ENCODE measurements around the gene LRPPRC. TPM values are rescaled to one million over a fixed set of nuclear protein-coding genes. Genes with fewer than 3 reads are reported as not detected.
A peak's percentile ranks its signal among the peaks of the same experiment; 100 is the strongest.

Gene LRPPRC
- total RNA-seq, 1 donor from 2014 or later: 106 TPM

GRCh38 chr2:43877782-43878464 is 117.9 kb downstream of the LRPPRC start:
- FAIRE-seq (no peak), DNase-seq (ENCODE audit: low spot score in 2 of 2) (peak; percentile 27 to 74)

GRCh38 chr2:43874776-43875451 is 120.9 kb downstream of the LRPPRC start:
- no peak for FAIRE-seq

GRCh38 chr2:43872151-43872550 is 123.6 kb downstream of the LRPPRC start:
- no peak for FAIRE-seq
- no peak for DNase-seq (ENCODE audit: low spot score in 2 of 2)

More at GRCh38 chr2:43874776-43875451, 120.9 kb downstream of the LRPPRC start:
- DNase-seq (ENCODE audit: low spot score in 2 of 2): no peak

DNA sequence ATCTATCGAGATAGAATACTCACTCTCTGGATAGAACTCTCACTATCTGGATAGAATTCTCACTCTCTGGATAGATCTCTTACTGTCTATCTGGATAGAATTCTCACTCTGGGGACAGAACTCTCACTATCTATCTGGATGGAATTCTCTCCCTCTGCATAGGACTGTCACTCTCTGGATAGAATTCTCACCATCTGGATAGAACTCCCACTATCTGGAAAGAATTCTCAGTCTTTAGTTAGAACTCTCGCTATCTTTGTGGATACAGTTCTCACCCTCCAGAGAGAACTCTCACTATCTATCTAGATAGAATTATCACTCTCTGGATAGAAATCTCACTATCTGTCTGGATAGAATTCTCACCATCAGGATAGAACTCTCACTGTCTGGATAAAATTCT is 140.5 kb downstream of the LRPPRC start:
- DNase-seq (ENCODE audit: low spot score in 2 of 2) (no peak), FAIRE-seq (no peak)

- FAIRE-seq (no peak), DNase-seq (ENCODE audit: low spot score in 2 of 2) (no peak)
Observed at GRCh38 chr2:43854671-43855070, 141.1 kb downstream of the LRPPRC start.

DNA sequence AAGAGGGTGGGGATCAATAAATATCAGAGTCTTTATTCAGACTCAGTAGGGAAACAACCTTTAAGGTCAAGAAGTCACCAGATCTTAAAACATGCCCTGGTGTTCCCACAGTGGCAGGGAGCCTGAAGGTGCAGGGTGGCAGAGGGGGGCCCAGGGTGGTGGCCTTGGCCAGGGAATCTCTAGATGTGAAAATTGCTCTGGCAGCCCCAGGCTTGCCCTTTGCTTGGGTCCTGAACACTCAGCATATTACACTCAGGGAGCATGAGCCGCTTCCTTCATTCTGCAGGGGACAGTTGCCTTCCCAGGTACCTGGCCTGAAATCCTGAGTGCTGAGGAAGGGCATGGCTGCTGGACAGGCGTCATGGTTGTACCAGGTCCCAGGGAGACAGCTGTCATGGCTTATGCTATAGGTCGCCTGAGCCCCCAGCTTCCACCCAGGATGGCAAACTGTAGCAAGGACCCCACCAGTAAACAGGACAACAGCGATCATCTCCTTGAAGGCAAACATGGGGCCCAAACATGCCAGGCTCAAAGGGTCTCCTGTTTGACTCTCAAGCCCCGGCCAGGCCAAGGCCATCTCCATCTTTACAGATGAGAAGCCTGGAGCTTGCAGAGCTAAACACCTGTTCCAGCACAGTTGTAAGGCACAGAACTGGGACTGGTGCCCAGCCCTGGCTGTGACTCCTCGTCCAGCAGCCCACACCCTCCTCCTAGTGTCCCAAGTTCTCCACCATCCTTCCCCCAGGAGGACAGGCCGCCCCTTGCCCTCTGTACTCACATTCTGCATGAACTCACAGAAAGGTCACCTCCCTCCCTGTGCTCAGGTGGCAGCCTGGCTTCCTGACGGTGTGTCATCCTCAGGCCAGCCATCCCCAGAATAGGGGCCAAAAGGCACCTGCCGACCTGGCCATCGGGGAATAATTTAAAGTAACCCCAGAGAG is 142.4 kb downstream of the LRPPRC start:
- no peak for FAIRE-seq
- no peak for DNase-seq (ENCODE audit: low spot score in 2 of 2)

- FAIRE-seq: no peak
Observed at GRCh38 chr2:43852196-43852730, 143.5 kb downstream of the LRPPRC start.

GRCh38 chr2:43851011-43851980 is 144.5 kb downstream of the LRPPRC start:
- FAIRE-seq (no peak), DNase-seq (ENCODE audit: low spot score in 2 of 2) (no peak)

More at GRCh38 chr2:43852196-43852730, 143.5 kb downstream of the LRPPRC start:
- DNase-seq (ENCODE audit: low spot score in 2 of 2): no peak

- DNase-seq (ENCODE audit: low spot score in 2 of 2) (no peak), FAIRE-seq (no peak)
Observed at GRCh38 chr2:43848214-43848613, 147.6 kb downstream of the LRPPRC start.

DNA sequence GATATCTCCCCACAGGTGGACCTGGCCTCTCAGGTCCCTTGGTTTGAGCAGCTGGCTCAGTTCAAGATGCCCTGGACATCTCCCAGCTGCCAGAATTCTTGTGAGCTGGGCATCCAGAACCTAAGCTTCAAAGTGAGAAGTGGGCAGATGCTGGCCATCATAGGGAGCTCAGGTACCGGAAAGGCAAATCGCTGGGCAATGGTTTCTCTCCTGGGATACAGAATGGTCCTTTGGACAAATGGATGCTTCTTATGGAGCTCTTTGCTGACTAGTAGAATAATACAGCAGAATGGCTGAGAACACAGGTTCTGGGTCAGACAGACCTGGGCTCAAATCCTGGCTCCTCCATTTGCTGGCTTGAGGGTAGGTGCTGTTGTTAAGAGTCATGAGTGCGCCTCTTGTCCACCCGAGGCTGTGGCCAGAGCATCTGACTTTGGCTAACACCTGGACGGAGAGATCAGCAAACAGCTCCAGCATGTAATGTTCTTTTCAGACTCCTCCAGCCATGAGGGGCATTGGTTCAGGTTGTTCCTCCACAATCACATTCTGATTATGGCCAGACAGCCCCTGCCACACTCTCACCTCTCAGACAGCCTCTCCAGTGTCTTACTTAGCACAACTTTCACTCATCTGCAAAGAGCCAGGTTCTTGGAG is 149.5 kb downstream of the LRPPRC start:
- FAIRE-seq (no peak), DNase-seq (ENCODE audit: low spot score in 2 of 2) (no peak)

GRCh38 chr2:43845181-43845580 is 150.6 kb downstream of the LRPPRC start:
- no peak for FAIRE-seq
- no peak for DNase-seq (ENCODE audit: low spot score in 2 of 2)

- FAIRE-seq: no peak
Observed at GRCh38 chr2:43842866-43843226, 152.9 kb downstream of the LRPPRC start.

DNA sequence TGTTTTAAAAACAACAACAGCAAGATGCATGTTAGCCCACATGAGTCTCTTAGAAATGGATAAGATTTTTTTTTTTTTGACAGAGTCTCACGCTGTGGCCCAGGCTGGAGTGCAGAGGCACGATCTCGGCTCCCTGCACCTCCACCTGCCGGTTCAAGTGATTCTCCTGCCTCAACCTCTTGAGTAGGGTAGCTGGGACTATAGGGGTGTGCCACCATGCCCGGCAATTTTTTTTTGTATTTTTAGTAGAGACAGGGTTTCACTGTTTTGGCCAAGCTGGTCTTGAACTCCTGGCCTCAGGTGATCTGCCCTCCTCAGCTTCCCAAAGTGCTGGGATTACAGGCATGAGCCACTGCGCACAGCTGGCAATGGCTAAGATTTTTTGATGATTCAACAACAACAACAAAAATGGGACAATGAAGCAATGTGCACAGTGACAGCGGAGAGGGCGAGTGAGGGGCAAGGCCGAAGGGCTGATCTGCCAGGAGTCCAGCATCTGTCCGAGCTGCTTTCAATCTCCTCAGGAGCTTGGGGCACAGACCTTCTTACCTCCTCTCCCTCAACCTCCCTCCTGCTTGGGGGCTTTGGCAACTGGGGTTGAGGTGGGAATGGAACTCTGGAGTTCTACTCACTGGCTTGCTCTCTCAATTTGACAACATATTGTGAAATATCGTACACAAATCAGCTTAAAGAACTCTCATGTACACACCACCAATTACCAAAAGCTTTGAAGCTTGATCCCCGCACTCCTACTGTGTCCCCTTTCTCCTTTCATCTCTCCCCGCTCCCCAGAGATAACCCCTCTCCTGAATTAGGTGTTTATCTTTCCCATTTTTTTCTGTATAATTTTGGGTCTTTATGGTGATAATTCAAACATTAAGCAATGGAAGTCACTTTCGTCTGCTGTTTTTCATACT is 153.6 kb downstream of the LRPPRC start:
- FAIRE-seq (no peak), DNase-seq (ENCODE audit: low spot score in 2 of 2) (no peak)

More at GRCh38 chr2:43842866-43843226, 152.9 kb downstream of the LRPPRC start:
- no peak for DNase-seq (ENCODE audit: low spot score in 2 of 2)

- no peak for FAIRE-seq
- no peak for DNase-seq (ENCODE audit: low spot score in 2 of 2)
Observed at GRCh38 chr2:43840965-43841364, 154.8 kb downstream of the LRPPRC start.

GRCh38 chr2:43839776-43840564 is 155.8 kb downstream of the LRPPRC start:
- DNase-seq (ENCODE audit: low spot score in 2 of 2) (no peak), FAIRE-seq (no peak)

GRCh38 chr2:43838560-43839267 is 157.1 kb downstream of the LRPPRC start, which contains the start of the genes ABCG5 and ABCG8:
Gene ABCG5, minus strand, starts transcription at chr2:43838839. Its CDS starts 160 bp downstream, at chr2:43838679.
Gene ABCG8, plus strand, starts transcription at chr2:43838971. Its CDS starts 83 bp downstream, at chr2:43839054.
- DNase-seq (ENCODE audit: low spot score in 2 of 2) (no peak), FAIRE-seq (no peak)
